ACC112 (cell line): ENCODE measurements around the gene ATXN1.

Experiments
- H2AFZ ChIP-seq: fragments of 200-600 bp; sonication (generic); one replicate; pipeline ENCODE4 v1.6.0; 2017; ENCODE audit warnings: antibody characterized with exemption, low read length; ENCODE audit not compliant: unreplicated experiment
- H3K27ac ChIP-seq: fragments of 200-600 bp; sonication (generic); 2 replicates; pipeline ENCODE4 v1.5.1; 2014; ENCODE audit warnings: low read depth, mild to moderate bottlenecking, antibody characterized with exemption, low read length, moderate library complexity
- H3K27me3 ChIP-seq: fragments of 200-600 bp; sonication (generic); 2 replicates; pipeline ENCODE4 v1.6.1; 2014; ENCODE audit warnings: mild to moderate bottlenecking, antibody characterized with exemption, low read length, moderate library complexity, mixed read lengths; ENCODE audit not compliant: insufficient read depth
- H3K36me3 ChIP-seq: fragments of 200-600 bp; sonication (generic); 2 replicates; pipeline ENCODE4 v1.6.1; 2016; ENCODE audit warnings: mild to moderate bottlenecking, antibody characterized with exemption, low read length, moderate library complexity, mixed read lengths; ENCODE audit not compliant: insufficient read depth
- H3K4me1 ChIP-seq: fragments of 200-600 bp; sonication (generic); one replicate; pipeline ENCODE4 v1.6.1; 2016; ENCODE audit warnings: low read length, mixed read lengths; ENCODE audit not compliant: insufficient read depth, unreplicated experiment, control insufficient read depth
- H3K4me3 ChIP-seq: fragments of 200-600 bp; sonication (generic); 2 replicates; pipeline ENCODE4 v1.5.1; 2014; ENCODE audit warnings: mild to moderate bottlenecking, low read depth, low read length
- H3K79me2 ChIP-seq: fragments of 200-600 bp; sonication (generic); one replicate; pipeline ENCODE4 v1.6.0; 2016; ENCODE audit warnings: low read length; ENCODE audit not compliant: control insufficient read depth, unreplicated experiment, insufficient read depth

ATXN1 gene

GRCh38 chr6:16305788-16306187 is 455.5 kb downstream of the ATXN1 start:
- no peak overlapping the region for H3K4me3 ChIP-seq
- H2AFZ ChIP-seq = no peak overlapping the region
- no peaks in the 10 kb centered on the region for H3K27me3 ChIP-seq
- no peaks in the 10 kb centered on the region for H3K4me1 ChIP-seq
- no peak overlapping the region for H3K27ac ChIP-seq
- H3K79me2 ChIP-seq = no peaks in the 10 kb centered on the region
- H3K36me3 ChIP-seq = no peaks in the 10 kb centered on the region

DNA sequence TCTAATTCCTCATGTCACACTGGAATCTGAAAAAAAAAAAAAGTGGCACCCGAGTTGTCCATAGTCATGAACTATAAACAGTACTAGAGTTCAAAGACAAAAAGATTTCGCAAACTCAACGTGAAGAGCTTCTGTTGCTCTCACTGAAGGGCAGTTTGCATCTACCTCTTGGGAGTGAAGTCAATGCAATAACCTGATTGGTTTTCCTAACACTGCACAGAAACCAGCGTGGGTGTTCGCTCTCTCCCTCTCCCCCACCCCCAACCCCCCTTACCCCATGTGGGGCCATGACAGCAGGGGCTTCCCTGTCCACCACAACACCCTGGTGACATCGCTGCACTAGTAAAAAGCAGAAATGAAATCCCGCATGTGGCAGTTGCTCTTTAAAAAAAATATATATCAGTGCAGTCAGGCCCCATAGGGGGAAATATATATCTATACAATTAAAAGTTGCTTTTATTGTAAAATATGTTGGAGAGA is 456.0 kb downstream of the ATXN1 start:
- no peaks in the 10 kb centered on the region for H3K4me1 ChIP-seq
- no peak overlapping the region for H3K27ac ChIP-seq
- H3K36me3 ChIP-seq = no peaks in the 10 kb centered on the region
- H3K27me3 ChIP-seq = no peaks in the 10 kb centered on the region
- H2AFZ ChIP-seq = no peak overlapping the region
- no peak overlapping the region for H3K4me3 ChIP-seq
- H3K79me2 ChIP-seq = no peaks in the 10 kb centered on the region

DNA sequence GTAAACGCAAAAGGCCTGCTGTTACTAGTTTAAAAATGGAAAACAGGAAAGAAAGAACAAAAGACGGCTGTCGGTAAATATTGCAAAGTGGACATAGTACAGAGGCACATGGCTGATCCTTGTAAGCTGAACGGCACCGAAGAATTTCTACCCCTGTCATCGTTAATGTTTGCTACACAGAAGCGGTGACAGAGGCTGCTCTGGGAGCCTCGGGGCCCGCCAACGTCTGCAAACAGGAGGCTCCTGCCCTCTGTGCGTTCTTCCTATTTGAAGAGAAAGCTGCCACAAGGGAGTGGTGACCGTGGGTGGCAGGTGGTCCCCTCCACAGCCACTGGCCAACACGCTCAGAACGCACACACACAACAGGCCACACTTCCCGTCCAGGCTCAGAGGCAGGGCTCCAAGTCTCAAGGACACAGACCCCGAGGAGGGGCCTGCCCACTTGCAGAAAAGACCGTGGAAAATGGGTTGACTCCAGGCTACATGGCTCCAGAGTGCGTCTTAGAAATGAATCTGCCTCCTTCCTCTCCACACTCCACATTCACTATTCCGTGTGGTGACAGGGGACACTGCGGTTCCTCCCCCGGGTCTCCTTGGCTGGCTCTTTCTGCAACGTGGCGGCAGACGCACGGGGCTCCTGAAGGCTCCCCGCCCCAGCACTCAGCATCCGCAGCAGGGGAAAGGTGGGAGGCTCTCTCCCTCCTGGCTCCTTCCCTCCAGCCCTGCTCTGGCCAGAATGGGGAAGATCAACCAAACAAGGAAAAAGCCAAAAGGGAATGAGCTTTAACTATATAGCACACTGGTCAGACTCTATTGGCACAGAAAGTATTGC is 458.3 kb downstream of the ATXN1 start:
- Histone ChIP-seq H3K4me3 (no peak overlapping the region), H2AFZ (no peak overlapping the region), H3K36me3 (no peaks in the 10 kb centered on the region), H3K27me3 (no peaks in the 10 kb centered on the region), H3K27ac (no peak overlapping the region), H3K4me1 (no peaks in the 10 kb centered on the region), H3K79me2 (no peaks in the 10 kb centered on the region)

DNA sequence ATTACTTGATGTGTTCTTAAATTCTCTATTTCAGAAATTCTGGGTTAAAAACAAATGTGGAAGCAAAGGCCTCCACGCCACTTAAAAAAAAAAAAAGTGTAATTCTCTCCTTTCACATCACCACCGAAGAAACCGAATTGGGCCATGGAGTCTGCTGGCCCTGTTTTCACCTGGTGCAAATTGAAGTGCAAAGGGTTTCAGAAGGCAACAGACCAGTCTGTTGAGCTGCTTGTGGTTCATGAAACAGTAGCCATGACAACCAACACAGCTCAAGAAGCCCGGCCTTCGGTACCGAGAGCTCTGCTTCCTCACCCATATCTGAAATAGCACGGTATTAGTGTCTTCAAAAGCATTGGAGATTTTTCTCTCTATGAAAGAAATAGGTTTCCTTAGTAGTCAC is 459.7 kb downstream of the ATXN1 start:
- Histone ChIP-seq H3K36me3 (no peaks in the 10 kb centered on the region), H3K79me2 (no peaks in the 10 kb centered on the region), H3K27ac (no peak overlapping the region), H3K27me3 (no peaks in the 10 kb centered on the region), H2AFZ (no peak overlapping the region), H3K4me3 (no peak overlapping the region), H3K4me1 (no peaks in the 10 kb centered on the region)

- Histone ChIP-seq H3K36me3 (no peaks in the 10 kb centered on the region), H3K27me3 (no peaks in the 10 kb centered on the region), H3K79me2 (no peaks in the 10 kb centered on the region), H3K4me1 (no peaks in the 10 kb centered on the region), H3K4me3 (no peak overlapping the region), H3K27ac (no peak overlapping the region), H2AFZ (no peak overlapping the region)
These were observed 461.4 kb downstream of the ATXN1 start for GRCh38 chr6:16299861-16300260.

DNA sequence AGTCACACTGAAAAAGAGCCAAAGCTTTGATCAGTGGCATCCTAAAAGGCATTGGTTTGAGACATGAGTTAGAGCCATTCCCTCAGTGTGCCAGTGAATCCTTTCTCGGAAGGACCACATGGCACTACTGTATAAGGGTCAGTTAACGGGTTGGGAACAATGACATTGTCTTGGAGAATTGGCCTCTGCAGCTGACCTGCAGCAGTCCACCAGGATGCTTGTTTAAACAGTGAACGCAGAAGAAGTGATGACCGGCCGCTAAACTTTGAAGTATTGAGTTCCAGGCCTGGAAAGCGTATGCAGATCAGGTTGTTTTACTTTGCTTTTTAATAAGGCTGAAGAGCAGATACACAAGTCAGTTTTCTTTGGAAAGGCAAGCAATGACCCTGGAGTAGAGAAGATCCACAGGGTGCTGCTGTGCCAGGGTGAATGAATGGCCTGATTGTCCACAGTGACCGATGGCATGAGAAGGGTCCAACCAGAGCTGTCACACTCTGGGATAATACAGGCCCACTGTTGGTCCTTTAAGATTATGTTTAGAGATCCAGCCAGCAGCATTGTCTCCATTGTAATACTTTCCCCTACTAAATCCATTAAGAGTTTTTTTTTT is 465.1 kb downstream of the ATXN1 start:
- H3K36me3 ChIP-seq = no peaks in the 10 kb centered on the region
- H3K4me1 ChIP-seq = no peaks in the 10 kb centered on the region
- H3K4me3 ChIP-seq = no peak overlapping the region
- no peaks in the 10 kb centered on the region for H3K79me2 ChIP-seq
- H3K27ac ChIP-seq = no peak overlapping the region
- no peaks in the 10 kb centered on the region for H3K27me3 ChIP-seq
- no peak overlapping the region for H2AFZ ChIP-seq

- Histone ChIP-seq H3K36me3 (no peaks in the 10 kb centered on the region), H3K79me2 (no peaks in the 10 kb centered on the region), H3K27ac (no peak overlapping the region), H3K27me3 (no peaks in the 10 kb centered on the region), H3K4me3 (no peak overlapping the region), H3K4me1 (no peaks in the 10 kb centered on the region), H2AFZ (no peak overlapping the region)
These were observed 465.8 kb downstream of the ATXN1 start for GRCh38 chr6:16295471-16295870.

- H3K79me2 ChIP-seq = no peaks in the 10 kb centered on the region
- no peak overlapping the region for H3K4me3 ChIP-seq
- H2AFZ ChIP-seq = no peak overlapping the region
- H3K36me3 ChIP-seq = no peaks in the 10 kb centered on the region
- H3K4me1 ChIP-seq = no peaks in the 10 kb centered on the region
- H3K27ac ChIP-seq = no peak overlapping the region
- no peaks in the 10 kb centered on the region for H3K27me3 ChIP-seq
These were observed 466.2 kb downstream of the ATXN1 start for GRCh38 chr6:16295060-16295459.

DNA sequence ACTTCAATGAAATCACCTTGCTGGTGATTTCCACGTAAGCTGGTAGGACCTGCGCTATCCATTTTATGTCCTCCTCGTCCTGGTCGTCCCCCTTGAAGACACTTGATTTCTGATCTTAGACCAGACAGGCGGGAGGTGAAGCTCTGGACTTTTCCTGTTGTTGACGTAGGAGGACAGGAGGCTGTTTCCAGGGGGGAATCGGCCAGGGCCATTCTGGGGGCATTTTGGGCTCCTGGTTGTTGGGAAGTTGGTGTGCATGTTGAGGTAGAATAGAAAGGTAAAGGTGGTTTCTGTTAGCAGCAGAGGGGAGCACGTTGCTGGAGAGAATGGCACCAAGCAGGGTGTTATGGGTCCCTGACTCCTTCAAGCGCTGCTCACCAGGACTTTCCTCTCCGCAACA is 466.9 kb downstream of the ATXN1 start:
- H2AFZ ChIP-seq = no peak overlapping the region
- no peak overlapping the region for H3K4me3 ChIP-seq
- no peaks in the 10 kb centered on the region for H3K27me3 ChIP-seq
- no peak overlapping the region for H3K27ac ChIP-seq
- H3K36me3 ChIP-seq = no peaks in the 10 kb centered on the region
- no peaks in the 10 kb centered on the region for H3K4me1 ChIP-seq
- no peaks in the 10 kb centered on the region for H3K79me2 ChIP-seq

DNA sequence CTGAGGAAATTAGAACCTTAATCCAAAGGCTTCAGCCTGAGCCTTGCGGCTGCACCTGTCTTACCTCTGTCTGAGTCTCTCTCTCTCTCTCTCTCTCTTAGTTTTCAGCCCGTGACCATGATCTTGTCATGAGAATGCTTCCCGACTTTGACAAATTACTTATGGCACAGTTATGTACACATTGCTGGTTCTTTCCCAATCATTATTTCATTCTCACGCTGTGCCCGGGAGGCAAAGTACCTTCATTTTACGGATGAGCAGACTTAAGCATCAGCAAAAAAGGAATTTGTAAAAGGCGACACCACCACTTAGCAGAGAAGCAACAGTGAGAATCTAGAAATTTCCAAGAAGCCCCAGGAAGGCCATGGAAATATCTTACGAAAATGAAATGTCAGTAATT is 468.3 kb downstream of the ATXN1 start:
- H3K4me3 ChIP-seq = no peak overlapping the region
- no peak overlapping the region for H2AFZ ChIP-seq
- H3K27ac ChIP-seq = no peak overlapping the region
- H3K27me3 ChIP-seq = no peaks in the 10 kb centered on the region
- no peaks in the 10 kb centered on the region for H3K79me2 ChIP-seq
- H3K36me3 ChIP-seq = no peaks in the 10 kb centered on the region
- no peaks in the 10 kb centered on the region for H3K4me1 ChIP-seq

DNA sequence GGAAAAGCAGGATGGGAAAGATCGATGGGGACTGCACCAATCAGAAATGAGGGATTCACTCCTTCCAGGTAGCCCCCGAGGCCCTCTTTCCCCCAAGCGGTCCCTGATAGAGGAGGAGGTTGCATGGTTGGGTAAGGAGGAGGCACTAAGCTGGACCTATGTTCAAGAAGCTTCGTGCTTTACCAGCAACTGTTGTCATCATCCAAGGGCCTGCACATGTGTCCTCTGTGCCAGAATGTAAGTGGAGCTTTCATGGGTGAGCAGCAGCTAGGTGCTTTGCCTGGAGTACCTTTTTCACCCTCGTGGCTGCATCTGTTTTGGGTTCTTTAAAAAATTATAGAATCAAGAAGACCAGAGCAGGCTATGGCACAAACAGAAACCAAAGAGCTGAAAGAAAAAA is 468.8 kb downstream of the ATXN1 start:
- H3K36me3 ChIP-seq = no peaks in the 10 kb centered on the region
- no peaks in the 10 kb centered on the region for H3K79me2 ChIP-seq
- no peaks in the 10 kb centered on the region for H3K27me3 ChIP-seq
- H2AFZ ChIP-seq = no peak overlapping the region
- no peak overlapping the region for H3K27ac ChIP-seq
- no peak overlapping the region for H3K4me3 ChIP-seq
- no peaks in the 10 kb centered on the region for H3K4me1 ChIP-seq
